ENCODE measurements around the gene DDX49.

- TF ChIP-seq EZH2 (IDR thresholded peaks at IDR 0.05; ENCODE audit: insufficient read depth, poor library complexity, severe bottlenecking) (no peak), EZH2phosphoT487 (IDR thresholded peaks at IDR 0.05; ENCODE audit: insufficient read depth, low read depth) (no peak)
Measured at GRCh38 chr19:18883526-18884304, 35.8 kb upstream of the DDX49 start.

Measured in GM23248 (cell line).